GM12892 (cell line): ENCODE data around the gene SMARCD1.
"Not testable (repeated sequence)": the region's sequence is repeated elsewhere in the genome, so short reads cannot be mapped to it uniquely, and the experiment has no call there.

Source experiments
- DNase-seq: peaks from one replicate; pipeline ENCODE4 v3.0.0; 2011; ENCODE audit not compliant: insufficient read length
- FAIRE-seq: peaks from 2 replicates; lab custom pipeline; 2011; peaks lifted over from hg19 to GRCh38; lab: Jason Lieb, UNC
- POLR2A ChIP-seq: IDR thresholded peaks from 2 replicates; pipeline ENCODE4 v1.6.1; 2011; ENCODE audit warnings: low read depth, low read length, control low read depth
- POLR2AphosphoS5 ChIP-seq: IDR thresholded peaks from 2 replicates; pipeline ENCODE4 v1.6.1; 2011; ENCODE audit warnings: low read depth, low read length, control low read depth
- TAF1 ChIP-seq: IDR thresholded peaks from 2 replicates; pipeline ENCODE4 v1.6.1; 2011; ENCODE audit warnings: low read depth, mild to moderate bottlenecking, control low read depth, low read length, borderline replicate concordance

SMARCD1 gene

DNA sequence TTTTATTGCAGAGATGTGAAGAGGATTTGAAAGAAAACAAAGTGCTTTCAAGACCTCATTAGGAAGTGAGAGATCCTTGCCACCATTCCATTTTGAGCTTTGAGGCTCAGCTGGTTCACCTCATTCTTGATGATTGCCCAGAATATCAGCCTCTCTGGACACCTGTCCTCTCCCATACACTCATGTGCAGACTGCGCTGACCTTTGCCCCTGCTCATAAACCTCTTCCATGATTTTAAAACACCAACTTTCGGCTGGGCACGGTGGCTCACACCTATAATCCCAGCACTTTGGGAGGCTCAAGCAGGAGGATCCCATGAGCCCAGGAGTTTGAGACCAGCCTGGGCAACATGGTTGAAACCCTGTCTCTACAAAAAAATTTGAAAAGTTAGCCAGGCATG lies 35.8 kb downstream of the SMARCD1 start:
- TF ChIP-seq POLR2A = no peak
- TF ChIP-seq TAF1 = no peak
- TF ChIP-seq POLR2AphosphoS5 = no peak
- FAIRE-seq (no peak), DNase-seq (no peak)

- DNase-seq (no peak), FAIRE-seq (no peak)
- TF ChIP-seq TAF1 = no peak
- no peak for TF ChIP-seq POLR2AphosphoS5
Observed at GRCh38 chr12:50121641-50122040, 36.5 kb downstream of the SMARCD1 start.

DNA sequence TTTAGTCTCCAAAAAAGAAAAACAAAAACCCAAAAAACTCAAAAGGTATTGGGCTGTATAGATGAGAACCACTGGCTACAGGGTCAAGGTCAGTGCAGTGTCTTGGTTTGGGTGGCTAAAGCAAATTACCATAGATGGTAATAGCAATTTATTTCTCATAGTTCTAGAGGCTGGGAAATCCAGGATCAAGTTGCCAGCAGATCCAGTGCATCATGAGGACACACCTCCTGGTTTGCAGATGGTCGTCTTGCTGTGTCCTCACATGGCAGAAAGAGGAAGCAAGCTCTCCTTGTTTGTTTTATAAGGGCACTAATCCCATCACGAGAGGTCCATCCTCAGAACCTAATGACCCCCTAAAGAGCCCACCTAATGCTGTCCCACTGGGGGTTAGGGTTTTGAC lies 38.1 kb downstream of the SMARCD1 start:
- FAIRE-seq = no peak
- TF ChIP-seq TAF1 = no peak
- no peak for TF ChIP-seq POLR2A
- TF ChIP-seq POLR2AphosphoS5 = no peak
- DNase-seq = no peak

GRCh38 chr12:50127546-50127945 lies 42.4 kb downstream of the SMARCD1 start:
- DNase-seq = no peak
- TF ChIP-seq POLR2A (no peak), TAF1 (no peak)
- FAIRE-seq = no peak

GRCh38 chr12:50129290-50129689 lies 44.1 kb downstream of the SMARCD1 start:
- TF ChIP-seq POLR2A = no peak
- no peak for TF ChIP-seq POLR2AphosphoS5
- TF ChIP-seq TAF1 = no peak
- FAIRE-seq (no peak), DNase-seq (no peak)

GRCh38 chr12:50132505-50133135 lies 47.5 kb downstream of the SMARCD1 start:
- no peak for TF ChIP-seq POLR2A
- TF ChIP-seq TAF1 = no peak
- no peak for TF ChIP-seq POLR2AphosphoS5
- DNase-seq (no peak), FAIRE-seq (no peak)

- TF ChIP-seq POLR2AphosphoS5 (no peak), POLR2A (no peak), TAF1 (no peak)
- FAIRE-seq = no peak
- DNase-seq = no peak
Observed at GRCh38 chr12:50142993-50143392, 57.9 kb downstream of the SMARCD1 start.

DNA sequence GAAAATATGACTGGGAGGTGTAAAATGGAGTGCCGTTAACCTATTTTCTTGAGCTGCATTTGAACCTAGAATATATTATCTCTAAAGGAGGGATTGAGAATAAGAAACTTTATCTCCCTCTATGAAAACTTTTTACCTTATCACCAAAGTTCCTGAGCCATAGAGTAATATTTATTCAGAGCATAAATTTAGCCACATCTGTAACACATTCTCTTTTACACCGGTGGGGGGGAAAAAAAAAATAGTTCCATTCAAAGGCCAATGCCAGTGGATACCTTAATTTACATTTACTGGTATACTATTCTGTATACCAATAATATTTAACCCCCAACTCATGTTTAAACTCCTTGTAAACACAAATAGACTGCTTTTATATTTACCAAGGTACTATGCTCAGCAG lies 60.3 kb downstream of the SMARCD1 start:
- TF ChIP-seq POLR2AphosphoS5 (no peak), POLR2A (no peak), TAF1 (no peak)
- DNase-seq (no peak), FAIRE-seq (no peak)

DNA sequence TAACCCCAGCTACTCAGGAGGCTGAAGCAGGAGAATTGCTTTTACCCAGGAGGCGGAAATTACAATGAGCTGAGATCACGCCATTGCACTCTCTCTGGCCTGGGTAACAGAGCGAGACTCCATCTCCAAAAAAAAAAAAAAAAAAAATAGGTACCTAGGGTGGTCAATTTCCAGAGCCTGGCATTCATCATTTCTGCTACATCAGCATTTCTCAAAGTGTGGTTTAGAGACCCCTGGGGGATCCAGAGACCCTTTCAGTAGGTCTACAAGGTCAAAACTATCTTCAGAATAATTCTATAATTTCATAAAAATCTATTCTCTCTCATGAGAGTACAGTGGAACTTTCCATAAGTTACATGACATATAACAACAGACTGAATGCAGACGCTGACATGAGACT lies 62.1 kb downstream of the SMARCD1 start:
- TF ChIP-seq TAF1 (no peak), POLR2AphosphoS5 (no peak), POLR2A (no peak)
- DNase-seq (no peak), FAIRE-seq (no peak)

- FAIRE-seq, DNase-seq: not testable (repeated sequence)
Observed at GRCh38 chr12:50148011-50148410, 62.9 kb downstream of the SMARCD1 start.

DNA sequence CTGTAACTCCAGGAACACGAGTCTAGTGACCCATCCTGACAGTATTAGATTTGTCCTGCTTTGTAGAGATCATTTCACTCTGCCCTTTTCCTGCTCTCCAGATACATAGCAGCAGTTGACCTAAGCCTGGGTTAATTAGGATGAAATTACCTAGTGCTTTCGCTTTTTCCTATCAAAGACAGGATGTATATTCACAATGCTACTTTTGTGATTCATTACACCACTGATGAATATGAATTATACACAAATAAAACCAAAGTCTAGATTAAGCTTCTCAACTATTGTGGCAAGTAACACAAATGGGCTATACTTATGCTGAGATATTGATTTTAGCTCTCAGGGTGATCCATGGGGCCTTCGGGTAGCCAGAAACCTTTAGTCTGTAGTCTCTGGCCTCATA lies 64.2 kb downstream of the SMARCD1 start:
- no peak for DNase-seq
- TF ChIP-seq TAF1 (no peak), POLR2AphosphoS5 (no peak), POLR2A (no peak)
- no peak for FAIRE-seq
